Measurements from ENCODE around the gene NF1. TPM values are rescaled to one million over a fixed set of nuclear protein-coding genes. Genes with fewer than 3 reads are reported as not detected.
A peak's percentile ranks its signal among the peaks of the same experiment; 100 is the strongest.

NF1 gene
- total and polyA plus RNA-seq, 2 of the 13 experiments (the other 11 are each of a cell fraction or from before 2014, with no cell fraction given) = 21.5 to 26.5 TPM

DNA sequence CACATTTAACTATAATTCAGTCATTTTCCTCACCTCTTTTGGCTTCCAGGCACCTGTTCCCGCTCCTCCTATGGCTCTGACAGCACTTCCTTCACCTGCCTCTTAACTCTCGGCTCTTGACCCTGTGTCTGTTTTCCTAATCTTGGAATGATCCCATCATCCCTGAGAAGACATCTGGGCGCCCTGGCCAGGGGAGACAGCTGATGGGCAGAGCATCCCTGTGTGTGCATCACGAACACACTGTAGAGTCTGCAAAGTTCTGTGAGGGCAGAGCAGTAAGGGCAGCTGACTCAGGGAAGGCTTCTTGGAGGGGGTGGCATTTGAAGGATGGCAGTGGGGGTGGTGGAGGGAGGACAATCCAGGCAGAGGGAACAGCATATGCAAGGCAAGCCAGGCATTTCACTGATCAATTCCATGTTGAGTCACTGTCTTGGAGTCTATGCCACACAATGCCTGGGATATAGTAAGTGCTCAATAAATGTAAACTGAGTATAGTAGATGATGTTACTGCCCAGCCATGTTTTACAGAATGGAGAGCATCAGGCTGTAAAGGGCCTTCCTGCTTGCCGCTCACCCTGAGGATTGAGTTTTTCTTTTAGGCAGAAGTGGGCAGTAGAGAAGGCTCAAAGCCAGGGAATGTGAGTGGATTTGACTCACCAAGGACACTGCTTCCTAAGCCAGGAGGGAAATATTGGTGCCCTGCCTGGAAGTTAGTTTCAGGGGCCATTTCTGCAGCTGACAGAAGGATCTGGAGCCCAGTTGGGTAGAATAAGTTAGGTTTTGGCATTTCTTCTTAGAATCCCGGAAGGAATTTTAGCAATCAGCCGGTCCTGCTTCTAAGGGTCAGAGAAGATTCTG is 290.9 kb downstream of the NF1 start:
- ATAC-seq (no peak), FAIRE-seq (no peak), DNase-seq (ENCODE audit: low spot score) (no peak)
- Histone ChIP-seq H3K4me3 (replicated peaks in 1 of 3; ENCODE audit: insufficient read depth in 1 of 3, low read depth in 2 of 3, low read length in 3 of 3) (no peak overlapping the region), H4K20me1 (ENCODE audit: insufficient read depth, low read length) (no peaks in the 10 kb centered on the region), H3K9me3 (ENCODE audit: low read length) (no peaks in the 10 kb centered on the region), H3K9ac (ENCODE audit: insufficient read depth, low read depth, low read length) (no peak overlapping the region), H3K27me3 (ENCODE audit: control insufficient read depth in 1 of 2, insufficient read depth in 2 of 2, low read length in 2 of 2) (peaks cover 3 to 11% of the 10 kb centered on the region in 2 experiments), H3K79me2 (ENCODE audit: insufficient read depth, low read length) (no peaks in the 10 kb centered on the region), H3K27ac (ENCODE audit: extremely low read length, insufficient read depth, low read length) (no peak overlapping the region), H3K4me2 (ENCODE audit: low read depth, low read length) (no peak overlapping the region), H3K36me3 (replicated peaks in 1 of 2; ENCODE audit: control insufficient read depth in 1 of 2, insufficient read depth in 2 of 2, low read length in 2 of 2) (no peaks in the 10 kb centered on the region), H2AFZ (ENCODE audit: low read length) (no peak overlapping the region), H3K4me1 (ENCODE audit: insufficient read depth, low read length) (peaks cover 8% of the 10 kb centered on the region)
- in situ Hi-C loops (cut with HindIII; ENCODE audit: extremely low pct_ligation_motif_present, low pct_unique_long_range_greater_than_20kb) = no loop called here
- TF ChIP-seq KMT2B (CRISPR knock-in tag; IDR thresholded peaks at IDR 0.05) (no peak), ZNF562 (CRISPR knock-in tag; IDR thresholded peaks at IDR 0.05; ENCODE audit: borderline replicate concordance) (no peak), POGZ (CRISPR knock-in tag; IDR thresholded peaks at IDR 0.05) (no peak), ZNF225 (CRISPR knock-in tag; IDR thresholded peaks at IDR 0.05) (no peak), ELF4 (CRISPR knock-in tag; IDR thresholded peaks at IDR 0.05; ENCODE audit: borderline replicate concordance) (no peak)
- CTCF ChIA-PET (ENCODE audit: low intra/inter-chr PET ratio, low total read pairs) = no interaction called here
- intact Hi-C loops (cut with micrococcal nuclease; ENCODE audit: unreplicated experiment) = no loop called here
- WGBS (ENCODE audit: low lambda C conversion rate) = 70% methylated on average over 7 of the region's 7 CpGs
- POLR2A ChIA-PET = no interaction called here
- no TSS peak for BruUV-seq (replicated peaks)

DNA sequence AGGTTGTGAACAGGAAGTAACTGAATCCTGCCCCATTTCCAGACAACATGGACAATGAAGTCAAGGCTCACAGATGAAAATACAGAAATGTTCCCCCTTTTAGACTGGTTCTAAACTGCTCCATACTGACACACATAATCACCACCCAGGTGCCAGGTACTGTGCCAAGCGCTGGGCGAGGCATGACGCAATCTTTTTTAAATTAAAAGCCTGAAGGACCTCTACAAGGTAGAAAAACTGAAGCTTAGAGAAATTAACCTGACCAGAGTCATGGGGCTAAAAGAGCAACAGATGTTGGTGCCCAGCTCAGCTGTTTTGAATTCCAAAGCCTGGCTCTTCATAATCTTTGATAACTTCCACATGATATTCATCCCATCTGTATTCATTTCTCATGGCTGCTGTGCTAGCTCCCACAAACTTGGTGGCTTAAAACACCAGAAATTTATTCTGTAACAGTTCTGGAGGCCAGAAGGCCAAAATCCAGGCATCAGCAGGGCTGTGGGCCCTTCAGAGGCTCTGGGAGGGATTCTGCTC is 291.8 kb downstream of the NF1 start:
- Histone ChIP-seq H3K36me3 (replicated peaks in 1 of 2; ENCODE audit: control insufficient read depth in 1 of 2, insufficient read depth in 2 of 2, low read length in 2 of 2) (no peaks in the 10 kb centered on the region), H3K4me3 (replicated peaks in 1 of 3; ENCODE audit: insufficient read depth in 1 of 3, low read depth in 2 of 3, low read length in 3 of 3) (no peak overlapping the region), H3K4me1 (ENCODE audit: insufficient read depth, low read length) (no peaks in the 10 kb centered on the region), H3K9ac (ENCODE audit: insufficient read depth, low read depth, low read length) (no peak overlapping the region), H3K27ac (ENCODE audit: extremely low read length, insufficient read depth, low read length) (no peak overlapping the region), H3K27me3 (ENCODE audit: control insufficient read depth in 1 of 2, insufficient read depth in 2 of 2, low read length in 2 of 2) (peaks cover 3 to 17% of the 10 kb centered on the region in 2 experiments), H3K4me2 (ENCODE audit: low read depth, low read length) (no peak overlapping the region), H4K20me1 (ENCODE audit: insufficient read depth, low read length) (no peaks in the 10 kb centered on the region), H3K9me3 (ENCODE audit: low read length) (no peaks in the 10 kb centered on the region), H3K79me2 (ENCODE audit: insufficient read depth, low read length) (no peaks in the 10 kb centered on the region), H2AFZ (ENCODE audit: low read length) (no peak overlapping the region)
- TF ChIP-seq SAFB2 (CRISPR knock-in tag; IDR thresholded peaks at IDR 0.05; ENCODE audit: borderline replicate concordance, low read depth) (no peak), EP300 (IDR thresholded peaks at IDR 0.05; ENCODE audit: low read depth in 2 of 2, low read length in 2 of 2) (no peak), EP300 (CRISPR knock-in tag; IDR thresholded peaks at IDR 0.05; ENCODE audit: borderline replicate concordance) (no peak), ATF7 (IDR thresholded peaks at IDR 0.05) (0 out of 2 replicates have a peak, but pooled peaks have one; percentile 15), ATF7 (CRISPR knock-in tag; IDR thresholded peaks at IDR 0.05) (no peak)
- TF ChIP-seq, protein P1, sequence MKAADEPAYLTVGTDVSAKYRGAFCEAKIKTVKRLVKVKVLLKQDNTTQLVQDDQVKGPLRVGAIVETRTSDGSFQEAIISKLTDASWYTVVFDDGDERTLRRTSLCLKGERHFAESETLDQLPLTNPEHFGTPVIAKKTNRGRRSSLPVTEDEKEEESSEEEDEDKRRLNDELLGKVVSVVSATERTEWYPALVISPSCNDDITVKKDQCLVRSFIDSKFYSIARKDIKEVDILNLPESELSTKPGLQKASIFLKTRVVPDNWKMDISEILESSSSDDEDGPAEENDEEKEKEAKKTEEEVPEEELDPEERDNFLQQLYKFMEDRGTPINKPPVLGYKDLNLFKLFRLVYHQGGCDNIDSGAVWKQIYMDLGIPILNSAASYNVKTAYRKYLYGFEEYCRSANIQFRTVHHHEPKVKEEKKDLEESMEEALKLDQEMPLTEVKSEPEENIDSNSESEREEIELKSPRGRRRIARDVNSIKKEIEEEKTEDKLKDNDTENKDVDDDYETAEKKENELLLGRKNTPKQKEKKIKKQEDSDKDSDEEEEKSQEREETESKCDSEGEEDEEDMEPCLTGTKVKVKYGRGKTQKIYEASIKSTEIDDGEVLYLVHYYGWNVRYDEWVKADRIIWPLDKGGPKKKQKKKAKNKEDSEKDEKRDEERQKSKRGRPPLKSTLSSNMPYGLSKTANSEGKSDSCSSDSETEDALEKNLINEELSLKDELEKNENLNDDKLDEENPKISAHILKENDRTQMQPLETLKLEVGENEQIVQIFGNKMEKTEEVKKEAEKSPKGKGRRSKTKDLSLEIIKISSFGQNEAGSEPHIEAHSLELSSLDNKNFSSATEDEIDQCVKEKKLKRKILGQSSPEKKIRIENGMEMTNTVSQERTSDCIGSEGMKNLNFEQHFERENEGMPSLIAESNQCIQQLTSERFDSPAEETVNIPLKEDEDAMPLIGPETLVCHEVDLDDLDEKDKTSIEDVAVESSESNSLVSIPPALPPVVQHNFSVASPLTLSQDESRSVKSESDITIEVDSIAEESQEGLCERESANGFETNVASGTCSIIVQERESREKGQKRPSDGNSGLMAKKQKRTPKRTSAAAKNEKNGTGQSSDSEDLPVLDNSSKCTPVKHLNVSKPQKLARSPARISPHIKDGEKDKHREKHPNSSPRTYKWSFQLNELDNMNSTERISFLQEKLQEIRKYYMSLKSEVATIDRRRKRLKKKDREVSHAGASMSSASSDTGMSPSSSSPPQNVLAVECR (CRISPR knock-in tag; IDR thresholded peaks at IDR 0.05; ENCODE audit: borderline replicate concordance) = no peak
- TF ChIP-seq, protein P2, sequence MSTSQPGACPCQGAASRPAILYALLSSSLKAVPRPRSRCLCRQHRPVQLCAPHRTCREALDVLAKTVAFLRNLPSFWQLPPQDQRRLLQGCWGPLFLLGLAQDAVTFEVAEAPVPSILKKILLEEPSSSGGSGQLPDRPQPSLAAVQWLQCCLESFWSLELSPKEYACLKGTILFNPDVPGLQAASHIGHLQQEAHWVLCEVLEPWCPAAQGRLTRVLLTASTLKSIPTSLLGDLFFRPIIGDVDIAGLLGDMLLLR (CRISPR knock-in tag; IDR thresholded peaks at IDR 0.05) = no peak
- DNase-seq (ENCODE audit: low spot score) (no peak), ATAC-seq (no peak), FAIRE-seq (no peak)
- in situ Hi-C loops (cut with HindIII; ENCODE audit: extremely low pct_ligation_motif_present, low pct_unique_long_range_greater_than_20kb) (no loop called here), intact Hi-C loops (cut with micrococcal nuclease; ENCODE audit: unreplicated experiment) (no loop called here)
- no TSS peak for BruUV-seq (replicated peaks)
- WGBS (ENCODE audit: low lambda C conversion rate) = 7% methylated on average over 3 of the region's 3 CpGs
- CTCF ChIA-PET (ENCODE audit: low intra/inter-chr PET ratio, low total read pairs) = no interaction called here
- POLR2A ChIA-PET = no interaction called here
